DMS53 treated with DMSO at 0.1 percent for 48 hours (cell line): Measurements from ENCODE around the gene GOLGA1.
A peak's percentile ranks its signal among the peaks of the same experiment; 100 is the strongest.
"Not testable (repeated sequence)": the region's sequence is repeated elsewhere in the genome, so short reads cannot be mapped to it uniquely, and the experiment has no call there.

ENCODE experiments used
- DNase-seq: peaks from one replicate; lab custom pipeline; 2025; ENCODE audit not compliant: unreplicated experiment; lab: John Stamatoyannopoulos, UW

Gene GOLGA1

GRCh38 chr9:124859803-124860581, 80.9 kb downstream of the GOLGA1 start:
- DNase-seq, result no peak

GRCh38 chr9:124858330-124859046, 82.4 kb downstream of the GOLGA1 start:
- DNase-seq, result no peak

GRCh38 chr9:124857533-124858162, 83.2 kb downstream of the GOLGA1 start:
- no peak for DNase-seq

GRCh38 chr9:124855944-124856765, 84.7 kb downstream of the GOLGA1 start:
- DNase-seq, result peak; percentile 49

- DNase-seq, result no peak
These were observed 85.3 kb downstream of the GOLGA1 start for GRCh38 chr9:124855566-124855943.

- no peak for DNase-seq
These were observed 86.1 kb downstream of the GOLGA1 start for GRCh38 chr9:124854822-124855221.

DNA sequence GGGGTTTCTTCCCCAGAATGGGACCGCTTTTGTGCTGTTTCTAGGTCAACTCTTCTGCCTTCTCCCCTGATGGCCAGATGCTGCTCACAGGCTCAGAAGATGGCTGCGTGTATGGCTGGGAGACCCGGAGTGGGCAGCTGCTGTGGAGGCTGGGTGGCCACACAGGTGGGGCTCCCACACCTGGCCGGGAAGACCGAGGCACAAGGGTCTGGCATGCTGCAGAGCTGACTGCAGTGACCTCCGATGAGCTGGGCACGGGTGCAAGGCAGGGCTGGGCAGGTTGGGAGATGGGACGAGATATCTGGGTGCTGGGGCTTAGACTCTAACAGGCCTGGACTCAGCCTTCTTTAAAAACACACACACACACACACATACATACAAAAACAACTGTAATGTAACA, 86.7 kb downstream of the GOLGA1 start:
- no peak for DNase-seq

GRCh38 chr9:124853605-124854143, 87.2 kb downstream of the GOLGA1 start:
- no peak for DNase-seq

- peak; percentile 75 for DNase-seq
These were observed 87.9 kb downstream of the GOLGA1 start, which contains the start of gene WDR38 for GRCh38 chr9:124852829-124853531. WDR38 (plus strand) TSS chr9:124853460; CDS start chr9:124853532, 72 bp downstream.

- DNase-seq, result no peak
These were observed 88.6 kb downstream of the GOLGA1 start for GRCh38 chr9:124852121-124852828.

DNA sequence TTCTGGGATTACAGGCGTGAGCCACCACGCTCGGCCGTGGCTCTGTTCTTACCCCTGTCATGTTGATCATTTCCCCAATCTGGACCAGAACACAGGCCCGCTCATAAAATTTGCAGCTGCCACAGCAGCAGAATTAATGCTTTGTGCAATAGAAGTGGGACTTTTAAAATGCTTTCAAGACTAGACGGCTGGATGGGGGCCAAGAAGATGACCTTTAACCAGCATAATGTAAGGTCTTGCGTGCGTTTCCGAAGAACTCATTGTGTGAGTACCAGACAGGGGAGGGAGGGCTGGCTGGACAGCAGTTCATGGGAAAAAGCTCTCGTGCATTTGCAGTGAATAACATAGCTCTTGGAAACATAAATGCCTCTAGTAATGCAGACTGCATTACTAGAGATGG, 91.1 kb downstream of the GOLGA1 start:
- DNase-seq, result no peak

- DNase-seq, result no peak
These were observed 93.9 kb downstream of the GOLGA1 start for GRCh38 chr9:124846969-124847368.

GRCh38 chr9:124846467-124846866, 94.4 kb downstream of the GOLGA1 start:
- not testable (repeated sequence) for DNase-seq

- DNase-seq, result no peak
These were observed 96.6 kb downstream of the GOLGA1 start for GRCh38 chr9:124844291-124844690.

GRCh38 chr9:124843456-124844034, 97.3 kb downstream of the GOLGA1 start:
- no peak for DNase-seq

- DNase-seq, result no peak
These were observed 99.6 kb downstream of the GOLGA1 start for GRCh38 chr9:124841075-124841821.

DNA sequence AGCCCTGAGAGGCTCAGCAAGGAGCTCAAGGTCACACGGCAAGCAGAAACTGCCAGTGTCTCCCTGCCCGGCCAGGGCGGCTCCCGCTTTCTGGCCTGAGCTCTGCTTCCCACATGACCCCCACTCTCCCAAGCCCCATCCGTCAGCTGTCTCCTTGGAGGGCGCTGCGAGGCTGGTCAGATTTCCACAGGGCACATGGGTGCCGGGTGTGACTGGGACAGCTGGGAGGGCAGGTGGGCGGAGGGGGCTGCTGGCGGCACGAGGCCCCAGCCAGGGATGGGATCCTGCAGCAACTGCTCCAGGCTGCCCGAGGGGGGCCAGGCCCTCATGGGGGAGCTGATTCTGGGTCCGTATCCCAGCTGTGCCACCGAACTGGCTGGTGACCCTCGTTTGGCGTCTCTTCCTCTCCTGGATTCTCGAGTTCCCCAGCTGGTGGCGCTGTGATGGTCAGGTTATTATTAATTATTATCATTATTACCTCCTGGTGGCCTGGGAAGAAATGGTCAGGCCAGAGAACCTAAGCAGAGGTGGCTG, 100.5 kb downstream of the GOLGA1 start:
- no peak for DNase-seq

- no peak for DNase-seq
These were observed 101.1 kb downstream of the GOLGA1 start for GRCh38 chr9:124839612-124840299.
